B cell (primary cell): ENCODE measurements around the gene MAPRE3. TPM values are rescaled to one million over a fixed set of nuclear protein-coding genes. Genes with fewer than 3 reads are reported as not detected.
A peak's percentile ranks its signal among the peaks of the same experiment; 100 is the strongest.

Experiments
- ATAC-seq: fragments of 200-7000 bp; cut with Tn5 transposase; one replicate; pipeline ENCODE4 v1.10.0; 2021; ENCODE audit warnings: low read depth, mild to moderate bottlenecking, moderate number of reproducible peaks, moderate library complexity
- CTCF ChIA-PET: fragments of 350-600 bp; sonication (Branson Sonifier 250); formaldehyde crosslinking; loops from one replicate; lab custom pipeline; 2021; ENCODE audit warnings: antibody characterized with exemption, inconsistent platforms; lab: Charles Lee
- POLR2A ChIA-PET: fragments of 350-600 bp; sonication (Branson Sonifier 250); formaldehyde crosslinking; loops from one replicate; lab custom pipeline; 2021; ENCODE audit warnings: antibody characterized with exemption; lab: Charles Lee
- DNase-seq: peaks from one replicate; pipeline ENCODE4 v3.0.0; 2013
- H2AFZ ChIP-seq: 2 replicates; pipeline ENCODE4 v1.6.1; 2012; ENCODE audit warnings: mild to moderate bottlenecking, low read depth, low read length; ENCODE audit not compliant: insufficient read depth, poor library complexity, severe bottlenecking
- H3K27ac ChIP-seq, 2 donors: 1 replicate in 1 of 2; 2 replicates in 1 of 2; pipeline ENCODE4 v1.5.1; 2012 to 2013; ENCODE audit warnings: low read length in 2 of 2, mild to moderate bottlenecking in 2 of 2, moderate library complexity in 1 of 2
- H3K27me3 ChIP-seq, 4 experiments: fragments of 200-600 bp in 1 of 4; sonication (generic) in 1 of 4; replicated peaks in 1 of 4; 1 replicate in 2 of 4; 2 replicates in 2 of 4; pipeline versions ENCODE4 v1.6.1 to v1.7.0; 2013 to 2016; ENCODE audit warnings: low read length in 3 of 4, mild to moderate bottlenecking in 2 of 4, mixed read lengths in 1 of 4, moderate library complexity in 1 of 4; ENCODE audit not compliant: insufficient read depth in 4 of 4, control insufficient read depth in 3 of 4; ENCODE audit errors: control extremely low read depth in 1 of 4
- H3K36me3 ChIP-seq, 2 experiments: replicated peaks in 1 of 2; 1 replicate in 1 of 2; 2 replicates in 1 of 2; pipeline versions ENCODE4 v1.6.1 to v1.7.1; 2013; ENCODE audit warnings: low read length in 1 of 2; ENCODE audit not compliant: insufficient read depth in 2 of 2, control insufficient read depth in 1 of 2; ENCODE audit errors: control extremely low read depth in 1 of 2, extremely low read depth in 1 of 2
- H3K4me1 ChIP-seq, 2 donors: fragments of 200-600 bp in 1 of 2; sonication (generic) in 1 of 2; 1 replicate in 1 of 2; 2 replicates in 1 of 2; pipeline versions ENCODE4 v1.5.1 to v1.6.1; 2013 to 2017; ENCODE audit warnings: low read length in 2 of 2; ENCODE audit not compliant: control insufficient read depth in 2 of 2, insufficient read depth in 2 of 2
- H3K4me2 ChIP-seq: replicated peaks from 2 replicates; pipeline ENCODE3; 2012; ENCODE audit warnings: mild to moderate bottlenecking, low read depth, low read length; ENCODE audit not compliant: poor library complexity, severe bottlenecking
- H3K4me3 ChIP-seq, 5 experiments: fragments of 200-600 bp in 1 of 5; sonication (generic) in 1 of 5; 1 replicate in 3 of 5; 2 replicates in 2 of 5; pipeline versions ENCODE4 v1.5.1 to v1.7.0; 2011 to 2016; ENCODE audit warnings: low read length in 4 of 5, mild to moderate bottlenecking in 4 of 5, low read depth in 2 of 5, control low read depth in 1 of 5, moderate library complexity in 1 of 5; ENCODE audit not compliant: insufficient read depth in 1 of 5; ENCODE audit errors: control extremely low read depth in 1 of 5, extremely low read depth in 1 of 5
- H3K79me2 ChIP-seq: fragments of 200-600 bp; sonication (generic); one replicate; pipeline ENCODE4 v1.6.0; 2016; ENCODE audit warnings: low read length; ENCODE audit not compliant: control insufficient read depth, insufficient read depth
- H3K9ac ChIP-seq: fragments of 200-600 bp; sonication (generic); 2 replicates; pipeline ENCODE4 v1.6.1; 2017; ENCODE audit warnings: mild to moderate bottlenecking, low read length, moderate library complexity
- H3K9me3 ChIP-seq, 3 donors: one replicate each; pipeline versions ENCODE4 v1.6.1 to v1.7.1; 2013; ENCODE audit warnings: low read length in 2 of 3; ENCODE audit not compliant: control insufficient read depth in 2 of 3, insufficient read depth in 1 of 3; ENCODE audit errors: control extremely low read depth in 1 of 3
- H4K20me1 ChIP-seq: 2 replicates; pipeline ENCODE4 v1.6.0; 2012; ENCODE audit warnings: mild to moderate bottlenecking, low read length; ENCODE audit not compliant: insufficient read depth, control insufficient read depth, poor library complexity, severe bottlenecking
- H3K27ac Mint-ChIP-seq: one replicate; pipeline ENCODE4 v1.8.0; 2021; ENCODE audit warnings: mixed read lengths
- H3K27me3 Mint-ChIP-seq: one replicate; pipeline ENCODE4 v1.8.0; 2021; ENCODE audit warnings: mixed read lengths
- H3K4me1 Mint-ChIP-seq: one replicate; pipeline ENCODE4 v1.8.0; 2021; ENCODE audit warnings: mixed read lengths
- H3K4me3 Mint-ChIP-seq: one replicate; pipeline ENCODE4 v1.8.0; 2021; ENCODE audit warnings: mixed read lengths
- H3K9me3 Mint-ChIP-seq: one replicate; pipeline ENCODE4 v1.8.0; 2022; ENCODE audit warnings: mixed read lengths; ENCODE audit not compliant: insufficient read depth
- EZH2 ChIP-seq: IDR thresholded peaks from 2 replicates; pipeline ENCODE4 v1.6.1; 2012; ENCODE audit warnings: borderline replicate concordance, low read depth, mild to moderate bottlenecking, moderate library complexity, low read length; ENCODE audit not compliant: insufficient read depth, poor library complexity, severe bottlenecking
- WGBS: methylation state at CpG from one replicate; pipeline ENCODE4 v1.1.5; 2013; ENCODE audit warnings: missing lambda C conversion rate; ENCODE audit not compliant: insufficient coverage; 5-methylcytosine and 5-hydroxymethylcytosine counted together
- intact Hi-C: fragments of 100-400 bp; cut with micrococcal nuclease; formaldehyde crosslinking; loops from one replicate; pipeline ENCODE4 v1.10.0; 2022
- polyA plus RNA-seq: library from polyadenylated mRNA; depleted of rRNA; stranded (reverse); fragments of >200 nt; gene quantifications from 2 replicates; pipeline ENCODE4 v1.2.3, GENCODE V29; 2012
- total RNA-seq, 2 donors: library from RNA; stranded (reverse); fragments of 120-200 nt in 1 of 2; gene quantifications; 1 replicate in 1 of 2; 2 replicates in 1 of 2; pipeline versions ENCODE4 v1.2.3 to v1.2.4, GENCODE V29; 2013 to 2022
- TF ChIP-seq, protein P1 (sequence below): fragments of 200-600 bp; IDR thresholded peaks from one replicate; pipeline ENCODE4 v1.8.0; 2022; ENCODE audit warnings: antibody characterized with exemption, mild to moderate bottlenecking

The MAPRE3 gene
- total and polyA plus RNA-seq, 2 donors (not counting 1 experiment from before 2014, with no cell fraction given) = 5.4 to 9.8 TPM

GRCh38 chr2:27014771-27015433, 44.5 kb downstream of the MAPRE3 start:
- no peaks in the 10 kb centered on the region for H3K27me3 ChIP-seq
- DNase-seq = no peak
- no peaks in the 10 kb centered on the region for H3K9me3 ChIP-seq
- H4K20me1 ChIP-seq = no peaks in the 10 kb centered on the region
- H3K4me1 ChIP-seq = no peaks in the 10 kb centered on the region
- H3K4me1 Mint-ChIP-seq = no peaks in the 10 kb centered on the region
- H3K4me3 ChIP-seq = no peak overlapping the region
- no peak overlapping the region for H3K27ac Mint-ChIP-seq
- TF ChIP-seq EZH2 = no peak
- TF ChIP-seq, protein P1, sequence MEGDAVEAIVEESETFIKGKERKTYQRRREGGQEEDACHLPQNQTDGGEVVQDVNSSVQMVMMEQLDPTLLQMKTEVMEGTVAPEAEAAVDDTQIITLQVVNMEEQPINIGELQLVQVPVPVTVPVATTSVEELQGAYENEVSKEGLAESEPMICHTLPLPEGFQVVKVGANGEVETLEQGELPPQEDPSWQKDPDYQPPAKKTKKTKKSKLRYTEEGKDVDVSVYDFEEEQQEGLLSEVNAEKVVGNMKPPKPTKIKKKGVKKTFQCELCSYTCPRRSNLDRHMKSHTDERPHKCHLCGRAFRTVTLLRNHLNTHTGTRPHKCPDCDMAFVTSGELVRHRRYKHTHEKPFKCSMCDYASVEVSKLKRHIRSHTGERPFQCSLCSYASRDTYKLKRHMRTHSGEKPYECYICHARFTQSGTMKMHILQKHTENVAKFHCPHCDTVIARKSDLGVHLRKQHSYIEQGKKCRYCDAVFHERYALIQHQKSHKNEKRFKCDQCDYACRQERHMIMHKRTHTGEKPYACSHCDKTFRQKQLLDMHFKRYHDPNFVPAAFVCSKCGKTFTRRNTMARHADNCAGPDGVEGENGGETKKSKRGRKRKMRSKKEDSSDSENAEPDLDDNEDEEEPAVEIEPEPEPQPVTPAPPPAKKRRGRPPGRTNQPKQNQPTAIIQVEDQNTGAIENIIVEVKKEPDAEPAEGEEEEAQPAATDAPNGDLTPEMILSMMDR = no peak
- 96% methylated on average over 8 of the region's 8 CpGs for WGBS
- H3K4me2 ChIP-seq = no peak overlapping the region
- H3K27me3 Mint-ChIP-seq = peaks cover 6% of the 10 kb centered on the region
- intact Hi-C loops = no loop called here
- H3K27ac ChIP-seq = no peak overlapping the region
- ChIA-PET CTCF (interaction anchor here (1.1 to 9.1 kb wide), 3 partner anchors 36 to 53 kb away, joined by 3 to 145 read pairs (median 8); partner anchors contain the start of gene AGBL5), POLR2A (no interaction called here)
- no peak overlapping the region for H3K9ac ChIP-seq
- no peaks in the 10 kb centered on the region for H3K79me2 ChIP-seq
- no peak for ATAC-seq
- no peaks in the 10 kb centered on the region for H3K36me3 ChIP-seq
- H3K4me3 Mint-ChIP-seq = no peak overlapping the region
- H2AFZ ChIP-seq = no peak overlapping the region
- no peaks in the 10 kb centered on the region for H3K9me3 Mint-ChIP-seq

DNA sequence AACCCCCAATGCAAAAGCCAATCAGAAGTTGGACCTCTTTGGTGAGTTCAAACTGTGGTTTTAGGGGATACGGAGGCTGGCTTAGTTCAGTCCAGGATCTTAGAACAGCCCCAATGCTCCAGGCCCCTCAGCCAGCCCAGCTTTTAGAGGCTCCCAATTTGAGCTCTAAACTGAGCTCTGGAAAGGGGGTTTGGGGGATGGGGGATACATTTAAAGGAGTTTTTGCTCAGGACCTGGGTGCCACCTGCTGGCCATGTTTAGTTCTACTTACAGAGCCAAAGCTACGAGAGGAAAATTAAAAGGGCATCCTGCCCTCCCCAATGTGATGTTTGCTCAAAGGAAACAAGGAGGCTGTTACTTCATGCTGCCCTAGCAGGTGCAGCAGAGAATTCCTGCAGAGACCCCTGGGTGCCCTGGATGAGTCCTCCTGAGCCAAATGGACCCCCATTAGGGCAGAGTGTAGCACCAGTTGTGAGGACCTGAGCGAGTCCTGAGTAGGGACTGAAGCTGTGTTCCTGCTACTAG, 46.4 kb downstream of the MAPRE3 start:
- Mint-ChIP-seq H3K9me3 (no peaks in the 10 kb centered on the region), H3K27ac (no peak overlapping the region), H3K27me3 (no peaks in the 10 kb centered on the region), H3K4me1 (no peaks in the 10 kb centered on the region), H3K4me3 (no peak overlapping the region)
- Histone ChIP-seq H3K4me2 (no peak overlapping the region), H3K4me1 (no peaks in the 10 kb centered on the region), H3K79me2 (no peaks in the 10 kb centered on the region), H4K20me1 (no peaks in the 10 kb centered on the region), H3K36me3 (no peaks in the 10 kb centered on the region), H3K9me3 (no peaks in the 10 kb centered on the region), H3K27ac (no peak overlapping the region), H2AFZ (no peak overlapping the region), H3K9ac (no peak overlapping the region), H3K4me3 (no peak overlapping the region), H3K27me3 (no peaks in the 10 kb centered on the region)
- CTCF ChIA-PET = interaction anchor here (0.6 to 9.1 kb wide), 17 partner anchors 10 to 286 kb away, joined by 3 to 145 read pairs (median 5); partner anchors contain the start of gene AGBL5
- peak; percentile 63 for DNase-seq
- intact Hi-C loops = loop anchor here (1.0 kb wide), 1 partner anchor 56 kb away; no protein-coding TSS in a partner anchor
- POLR2A ChIA-PET = no interaction called here
- TF ChIP-seq EZH2 = no peak
- TF ChIP-seq, protein P1 = peak; percentile 71
- peak; percentile 57 for ATAC-seq
- 100% methylated on average over 2 of the region's 3 CpGs for WGBS
